ENCODE measurements around the gene PCID2.
A peak's percentile ranks its signal among the peaks of the same experiment; 100 is the strongest.

The PCID2 gene

GRCh38 chr13:113155982-113156655 lies 52.4 kb downstream of the PCID2 start:
- H3K27me3 ChIP-seq (replicated peaks; ENCODE audit: insufficient read depth, low read length), result peaks cover 73% of the 10 kb centered on the region
- no peak overlapping the region for H3K4me2 ChIP-seq (ENCODE audit: low read depth, low read length)
- no peak overlapping the region for H3K4me3 ChIP-seq (ENCODE audit: low read length)
- no peak overlapping the region for H3K9ac ChIP-seq (ENCODE audit: low read length)
- no peaks in the 10 kb centered on the region for H3K36me3 ChIP-seq (replicated peaks; ENCODE audit: insufficient read depth, low read length)
- DNase-seq, result no peak
- no peaks in the 10 kb centered on the region for H4K20me1 ChIP-seq (ENCODE audit: insufficient read depth, low read length)
- H3F3A ChIP-seq (ENCODE audit: insufficient read depth, low read length), result peaks cover 4% of the 10 kb centered on the region; the same call in 1 of the 2 replicates
- no peaks in the 10 kb centered on the region for H3K9me2 ChIP-seq (replicated peaks; ENCODE audit: insufficient read depth, low read length)
- peaks cover 8% of the 10 kb centered on the region for H3K4me1 ChIP-seq (ENCODE audit: low read length)
- TF ChIP-seq EZH2phosphoT487 (IDR thresholded peaks at IDR 0.05; ENCODE audit: low read length) (no peak), EZH2 (optimal IDR thresholded peaks at IDR 0.05; ENCODE audit: low read depth, low read length) (no peak)
- TF ChIP-seq, protein P1, sequence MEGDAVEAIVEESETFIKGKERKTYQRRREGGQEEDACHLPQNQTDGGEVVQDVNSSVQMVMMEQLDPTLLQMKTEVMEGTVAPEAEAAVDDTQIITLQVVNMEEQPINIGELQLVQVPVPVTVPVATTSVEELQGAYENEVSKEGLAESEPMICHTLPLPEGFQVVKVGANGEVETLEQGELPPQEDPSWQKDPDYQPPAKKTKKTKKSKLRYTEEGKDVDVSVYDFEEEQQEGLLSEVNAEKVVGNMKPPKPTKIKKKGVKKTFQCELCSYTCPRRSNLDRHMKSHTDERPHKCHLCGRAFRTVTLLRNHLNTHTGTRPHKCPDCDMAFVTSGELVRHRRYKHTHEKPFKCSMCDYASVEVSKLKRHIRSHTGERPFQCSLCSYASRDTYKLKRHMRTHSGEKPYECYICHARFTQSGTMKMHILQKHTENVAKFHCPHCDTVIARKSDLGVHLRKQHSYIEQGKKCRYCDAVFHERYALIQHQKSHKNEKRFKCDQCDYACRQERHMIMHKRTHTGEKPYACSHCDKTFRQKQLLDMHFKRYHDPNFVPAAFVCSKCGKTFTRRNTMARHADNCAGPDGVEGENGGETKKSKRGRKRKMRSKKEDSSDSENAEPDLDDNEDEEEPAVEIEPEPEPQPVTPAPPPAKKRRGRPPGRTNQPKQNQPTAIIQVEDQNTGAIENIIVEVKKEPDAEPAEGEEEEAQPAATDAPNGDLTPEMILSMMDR (IDR thresholded peaks at IDR 0.05; ENCODE audit: low read length), result no peak
- H3K9me3 ChIP-seq (replicated peaks; ENCODE audit: insufficient read depth, low read length), result no peaks in the 10 kb centered on the region
- no peak overlapping the region for H3K27ac ChIP-seq (ENCODE audit: low read length)
- H3K79me2 ChIP-seq (ENCODE audit: low read length), result no peaks in the 10 kb centered on the region
- no peak overlapping the region for H2AFZ ChIP-seq (ENCODE audit: low read length)

- no peak for DNase-seq
- no peaks in the 10 kb centered on the region for H3K79me2 ChIP-seq (ENCODE audit: low read length)
- no peaks in the 10 kb centered on the region for H3K9me3 ChIP-seq (replicated peaks; ENCODE audit: insufficient read depth, low read length)
- peaks cover 8% of the 10 kb centered on the region for H3K4me1 ChIP-seq (ENCODE audit: low read length)
- H3K4me2 ChIP-seq (ENCODE audit: low read depth, low read length), result no peak overlapping the region
- no peak overlapping the region for H2AFZ ChIP-seq (ENCODE audit: low read length)
- H3K27me3 ChIP-seq (replicated peaks; ENCODE audit: insufficient read depth, low read length), result peaks cover 64% of the 10 kb centered on the region
- no peak overlapping the region for H3K4me3 ChIP-seq (ENCODE audit: low read length)
- H3K9ac ChIP-seq (ENCODE audit: low read length), result no peak overlapping the region
- H4K20me1 ChIP-seq (ENCODE audit: insufficient read depth, low read length), result no peaks in the 10 kb centered on the region
- H3F3A ChIP-seq (ENCODE audit: insufficient read depth, low read length), result peaks cover 4% of the 10 kb centered on the region; the same call in 1 of the 2 replicates
- TF ChIP-seq EZH2phosphoT487 (IDR thresholded peaks at IDR 0.05; ENCODE audit: low read length) (no peak), EZH2 (optimal IDR thresholded peaks at IDR 0.05; ENCODE audit: low read depth, low read length) (no peak)
- TF ChIP-seq, protein P1 (IDR thresholded peaks at IDR 0.05; ENCODE audit: low read length), result no peak
- no peak overlapping the region for H3K27ac ChIP-seq (ENCODE audit: low read length)
- H3K36me3 ChIP-seq (replicated peaks; ENCODE audit: insufficient read depth, low read length), result no peaks in the 10 kb centered on the region
- H3K9me2 ChIP-seq (replicated peaks; ENCODE audit: insufficient read depth, low read length), result no peaks in the 10 kb centered on the region
Observed at GRCh38 chr13:113155201-113155600, 53.3 kb downstream of the PCID2 start.

DNA sequence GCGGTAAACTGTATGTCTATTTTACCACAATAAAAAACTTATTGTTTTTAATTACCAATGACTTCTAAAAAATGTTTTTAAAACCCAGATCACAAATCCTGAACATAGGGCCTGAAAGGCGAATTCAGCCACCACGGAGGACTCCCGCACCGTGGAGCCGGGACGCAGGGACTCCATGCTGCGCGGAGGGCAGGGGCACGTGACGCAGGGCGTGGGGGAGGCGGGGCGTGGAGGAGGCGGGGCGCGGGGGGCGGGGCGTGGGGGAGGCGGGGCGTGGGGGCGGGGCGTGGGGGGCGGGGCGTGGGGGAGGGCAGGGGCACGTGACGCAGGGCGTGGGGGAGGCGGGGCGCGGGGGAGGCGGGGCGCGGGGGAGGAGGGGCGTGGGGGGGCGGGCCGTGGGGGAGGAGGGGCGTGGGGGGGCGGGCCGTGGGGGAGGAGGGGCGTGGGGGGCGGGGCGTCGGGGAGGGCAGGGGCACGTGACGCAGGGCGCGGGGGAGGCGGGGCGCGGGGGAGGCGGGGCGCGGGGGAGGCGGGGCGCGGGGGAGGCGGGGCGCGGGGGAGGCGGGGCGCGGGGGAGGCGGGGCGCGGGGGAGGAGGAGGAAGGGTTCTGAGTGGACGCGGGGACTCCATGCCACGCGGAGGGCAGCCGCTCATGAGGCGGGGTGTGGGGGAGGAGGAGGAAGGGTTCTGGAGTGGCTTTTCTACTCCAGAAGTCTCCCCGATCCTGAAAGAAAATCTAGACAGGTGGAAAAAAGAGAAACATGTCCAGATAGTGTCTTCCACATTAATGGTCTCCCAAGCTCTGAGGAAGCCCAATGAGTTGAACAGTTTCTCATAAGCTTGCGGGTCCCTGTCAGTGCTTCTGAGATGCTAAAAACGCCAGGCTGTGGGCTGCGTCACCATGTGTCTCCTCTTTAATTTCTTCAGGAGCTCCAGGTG lies 54.4 kb downstream of the PCID2 start:
- Histone ChIP-seq H3K36me3 (replicated peaks; ENCODE audit: insufficient read depth, low read length) (no peaks in the 10 kb centered on the region), H4K20me1 (ENCODE audit: insufficient read depth, low read length) (no peaks in the 10 kb centered on the region), H3K27me3 (replicated peaks; ENCODE audit: insufficient read depth, low read length) (peaks cover 62% of the 10 kb centered on the region), H3K4me3 (ENCODE audit: low read length) (peak overlapping the region; percentile 53), H3K4me1 (ENCODE audit: low read length) (peaks cover 8% of the 10 kb centered on the region), H3F3A (ENCODE audit: insufficient read depth, low read length) (peaks cover 4% of the 10 kb centered on the region; the same call in 1 of the 2 replicates), H3K27ac (ENCODE audit: low read length) (no peak overlapping the region), H3K79me2 (ENCODE audit: low read length) (no peaks in the 10 kb centered on the region), H3K9me2 (replicated peaks; ENCODE audit: insufficient read depth, low read length) (no peaks in the 10 kb centered on the region), H3K4me2 (ENCODE audit: low read depth, low read length) (peak overlapping the region; percentile 79), H3K9me3 (replicated peaks; ENCODE audit: insufficient read depth, low read length) (no peaks in the 10 kb centered on the region), H3K9ac (ENCODE audit: low read length) (peak overlapping the region; percentile 6; the same call in 1 of the 2 replicates), H2AFZ (ENCODE audit: low read length) (peak overlapping the region; percentile 72)
- DNase-seq, result peak; percentile 67
- TF ChIP-seq, protein P1 (IDR thresholded peaks at IDR 0.05; ENCODE audit: low read length), result no peak
- TF ChIP-seq EZH2phosphoT487 (IDR thresholded peaks at IDR 0.05; ENCODE audit: low read length) (no peak), EZH2 (optimal IDR thresholded peaks at IDR 0.05; ENCODE audit: low read depth, low read length) (no peak)

All from MM.1S (cell line).